DMS53 treated with DMSO at 0.1 percent for 48 hours (cell line): ENCODE data around the gene RENBP.

Source experiments
- DNase-seq: peaks from one replicate; lab custom pipeline; 2025; ENCODE audit not compliant: unreplicated experiment; lab: John Stamatoyannopoulos, UW

Gene RENBP

DNA sequence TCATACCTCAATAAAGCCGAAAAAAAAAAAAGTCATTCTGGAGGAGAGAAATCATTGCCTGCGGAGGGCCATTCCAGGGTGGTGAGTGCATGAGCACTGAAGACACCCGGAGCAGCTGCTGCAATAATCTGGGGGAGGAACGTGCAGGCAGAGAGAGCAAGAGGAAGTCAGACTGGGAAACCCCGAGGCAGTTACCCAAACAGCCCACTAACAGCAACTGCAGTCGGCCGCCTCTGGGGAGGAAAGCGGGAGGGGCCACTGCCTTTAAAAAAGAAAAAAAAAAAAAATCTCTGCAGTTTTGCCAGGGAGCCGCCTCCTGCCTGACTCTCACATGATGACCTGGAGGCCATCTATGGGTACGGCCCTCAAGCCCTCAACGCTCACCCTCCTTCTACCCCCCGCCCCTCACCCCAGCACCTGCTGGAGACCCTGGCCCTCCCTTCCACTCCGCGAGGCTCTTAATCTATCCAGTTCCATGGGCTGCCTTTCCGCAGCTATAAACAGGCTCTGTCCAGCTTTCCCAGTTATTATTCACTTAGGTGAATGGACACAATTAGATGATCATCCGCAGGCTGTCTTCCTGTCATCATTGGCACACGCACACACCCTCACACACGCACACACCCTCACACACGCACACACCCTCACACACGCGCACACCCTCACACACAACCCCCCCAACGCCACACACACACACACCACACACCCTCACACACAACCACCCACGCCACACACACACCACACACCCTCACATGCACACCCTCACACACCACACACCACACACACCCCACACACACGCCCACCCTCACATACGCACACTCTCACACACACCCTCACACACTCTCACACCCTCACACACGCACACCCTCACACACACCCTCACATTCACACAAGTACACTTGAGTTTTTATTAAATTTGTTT, 43.4 kb downstream of the RENBP start:
- DNase-seq, result no peak

DNA sequence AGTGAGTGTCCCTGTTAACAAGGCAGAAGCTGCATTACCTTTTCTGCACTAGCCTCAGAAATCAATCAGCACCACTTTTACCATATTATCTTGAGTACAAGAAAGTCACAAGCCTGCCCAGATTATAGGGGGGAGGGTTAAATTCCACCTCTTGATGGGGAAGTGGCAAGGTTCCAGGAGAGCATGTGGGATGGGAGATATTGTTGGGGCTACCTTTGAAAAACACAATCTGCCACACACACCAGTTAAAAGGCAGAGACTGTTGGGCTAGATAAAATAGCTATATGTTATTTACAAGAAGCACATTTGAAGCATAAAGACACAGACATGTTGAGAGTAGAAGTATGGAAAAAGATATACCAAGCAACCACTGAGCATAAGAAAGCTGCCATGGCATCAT, 46.5 kb downstream of the RENBP start:
- DNase-seq, result no peak

DNA sequence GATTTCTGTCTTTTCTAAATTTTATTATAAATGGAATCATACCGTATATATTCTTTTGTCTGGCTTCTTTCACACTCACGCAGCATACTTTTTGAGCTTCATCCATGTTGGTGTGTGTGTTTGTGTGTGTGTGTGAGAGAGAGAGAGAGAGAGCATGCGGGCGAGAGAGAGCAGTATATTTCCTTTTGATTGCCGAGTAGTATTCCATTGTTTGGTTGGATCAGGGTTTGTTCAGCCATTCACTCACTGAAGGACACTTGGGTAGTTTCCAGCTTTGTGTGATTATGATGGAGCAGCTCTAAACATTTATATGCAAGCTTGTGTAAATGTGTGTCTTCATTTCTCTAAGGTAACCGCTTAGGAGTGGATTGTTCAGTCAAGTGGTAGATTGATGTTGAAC, 55.3 kb downstream of the RENBP start:
- no peak for DNase-seq

DNA sequence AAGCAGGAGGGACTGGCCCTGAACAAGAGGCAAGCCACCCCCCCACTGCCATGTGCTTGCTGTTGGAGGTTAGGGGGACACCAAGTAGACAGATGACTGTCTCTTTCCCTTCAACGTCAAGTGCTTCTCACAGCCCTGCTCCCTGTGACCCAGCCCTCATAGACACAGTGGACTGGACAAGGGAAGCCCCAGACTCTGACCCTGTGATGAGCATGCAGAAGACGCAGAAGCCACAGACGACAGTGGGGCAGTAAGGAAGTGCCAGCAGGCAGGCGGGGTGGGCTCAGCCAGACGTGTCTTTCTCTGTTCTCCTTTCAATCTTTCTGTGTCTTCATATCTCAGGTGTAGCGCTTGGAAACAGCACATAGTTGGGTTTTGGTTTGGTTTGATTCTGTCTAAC, 56.1 kb downstream of the RENBP start:
- DNase-seq, result no peak

DNA sequence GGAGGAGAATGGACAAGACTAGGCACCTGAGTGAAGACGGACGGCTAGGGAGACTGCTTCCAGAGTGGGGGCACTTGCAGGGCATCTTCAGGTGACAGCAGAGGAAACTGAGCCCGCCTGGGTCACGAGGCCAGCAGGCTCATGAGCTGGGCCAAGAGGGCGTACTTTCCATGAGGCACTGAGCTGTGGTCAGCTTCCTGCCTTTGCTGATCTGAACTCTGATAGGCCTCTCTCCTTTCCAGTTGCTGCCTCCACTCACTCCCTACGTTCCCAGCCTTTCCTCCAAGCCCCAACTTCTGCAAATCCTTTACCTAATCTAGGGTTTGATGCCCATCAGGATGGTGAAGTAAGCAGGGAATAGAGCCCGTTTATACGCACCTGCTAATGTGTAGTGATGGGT, 57.1 kb downstream of the RENBP start:
- DNase-seq, result no peak

DNA sequence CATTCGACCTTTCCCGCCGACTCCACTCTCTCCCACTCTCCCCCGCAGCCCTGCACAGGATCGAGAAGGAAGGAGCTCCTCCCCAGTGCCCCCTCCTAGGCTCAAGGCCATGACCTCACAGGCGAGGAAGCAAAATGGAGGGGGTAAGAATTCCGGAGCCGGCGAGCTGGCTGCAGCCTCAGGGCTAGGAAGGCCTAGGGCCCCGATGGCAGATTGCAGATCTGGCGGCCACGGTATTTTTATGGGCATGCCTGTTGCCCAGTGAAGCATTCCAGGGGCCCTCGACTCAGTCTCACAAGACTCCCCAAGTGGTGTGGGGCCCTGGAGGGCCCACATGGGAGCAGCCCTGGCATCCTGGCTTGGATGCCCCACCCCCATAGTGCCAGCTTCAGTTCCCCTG, 57.5 kb downstream of the RENBP start:
- DNase-seq, result no peak

DNA sequence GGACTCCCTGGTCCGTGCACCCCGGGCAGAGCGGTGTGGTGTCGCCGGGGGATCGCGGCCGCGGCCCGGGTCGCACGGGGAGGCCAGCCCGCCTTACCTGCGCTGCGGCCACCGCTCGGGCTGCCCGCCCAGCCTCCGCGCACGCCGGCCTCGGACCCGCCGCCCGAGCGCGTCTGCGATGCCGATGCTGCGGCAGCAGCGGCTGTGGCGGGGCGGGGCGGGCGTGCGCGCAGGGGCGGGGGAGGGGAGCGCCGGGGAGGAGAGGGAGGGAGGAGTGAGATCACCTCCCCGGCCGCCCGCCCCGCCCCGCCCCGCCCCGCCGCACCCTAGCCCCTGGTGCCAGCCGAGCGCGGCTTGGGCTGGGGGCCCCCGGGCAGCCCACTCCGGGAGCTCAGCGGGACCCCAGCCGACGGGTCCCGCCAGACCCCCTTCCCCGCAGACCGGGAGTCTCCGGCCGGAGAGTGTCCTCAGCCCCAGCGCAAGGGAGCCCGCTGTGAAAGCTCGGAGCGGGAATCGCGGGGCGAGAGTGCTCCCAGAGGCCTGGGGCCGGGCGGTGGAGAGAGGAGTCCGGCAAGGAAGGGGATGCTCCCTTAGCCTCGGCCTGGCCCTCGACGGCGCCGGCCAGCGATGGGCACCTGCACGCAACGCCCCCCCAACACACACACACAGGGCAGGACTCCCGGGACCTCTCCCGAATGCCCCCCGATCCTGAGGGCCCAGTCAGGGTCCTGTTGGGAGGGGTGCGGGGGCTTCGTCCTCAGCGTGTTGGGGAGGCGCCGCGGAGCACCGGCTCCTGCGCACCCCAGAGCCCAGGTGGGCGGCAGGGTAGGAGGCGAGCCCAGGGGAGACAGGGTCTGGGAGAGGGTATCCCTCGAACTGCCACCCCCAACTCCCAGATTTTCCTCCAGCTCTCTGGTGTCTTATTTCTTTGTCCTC, 58.2 kb downstream of the RENBP start, which contains the start of gene L1CAM:
TSS of gene L1CAM (minus strand) at position 206 of the 936 bp plus-strand sequence. CDS start 10,337 bp downstream, outside the sequence.
- DNase-seq, result no peak
